HepG2 (cell line): Measurements from ENCODE around the gene SYMPK. TPM values are rescaled to one million over a fixed set of nuclear protein-coding genes. Genes with fewer than 3 reads are reported as not detected.

Experiments
- ESRRA ChIP-seq: sonication (generic); formaldehyde crosslinking; IDR thresholded peaks from 2 replicates; pipeline ENCODE4 v1.5.1; 2020; ENCODE audit warnings: mild to moderate bottlenecking, low read depth, missing genetic modification reagents
- HNRNPUL1 ChIP-seq: fragments of 200-400 bp; formaldehyde crosslinking; IDR thresholded peaks from 2 replicates; pipeline ENCODE4 v1.6.1; 2017; ENCODE audit warnings: low read depth, mild to moderate bottlenecking, low read length, moderate library complexity
- IKZF4 ChIP-seq: sonication (generic); formaldehyde crosslinking; IDR thresholded peaks from 2 replicates; pipeline ENCODE4 v1.5.1; 2020; ENCODE audit warnings: borderline replicate concordance, mild to moderate bottlenecking, low read depth, missing genetic modification reagents; ENCODE audit errors: not compliant biosample characterization
- KDM3A ChIP-seq: IDR thresholded peaks from 2 replicates; pipeline ENCODE4 v1.6.1; 2018; ENCODE audit warnings: low read depth, missing compliant biosample characterization
- NFE2 ChIP-seq: sonication (generic); formaldehyde crosslinking; IDR thresholded peaks from 2 replicates; pipeline ENCODE4 v1.4.0; 2020; ENCODE audit warnings: missing genetic modification reagents
- PHF5A ChIP-seq: IDR thresholded peaks from one replicate; pipeline ENCODE4 v1.6.1; 2018; ENCODE audit warnings: low read depth, missing genetic modification reagents; ENCODE audit not compliant: unreplicated experiment
- RFX3 ChIP-seq: IDR thresholded peaks from 2 replicates; pipeline ENCODE4 v1.6.1; 2016; ENCODE audit warnings: missing biosample characterization, missing genetic modification reagents
- RORA ChIP-seq: sonication (generic); formaldehyde crosslinking; IDR thresholded peaks from 2 replicates; pipeline ENCODE4 v1.5.0; 2020; ENCODE audit warnings: mild to moderate bottlenecking, missing genetic modification reagents, moderate library complexity
- SMARCE1 ChIP-seq: fragments of 450-650 bp; IDR thresholded peaks from 2 replicates; pipeline ENCODE4 v1.6.1; 2017; ENCODE audit warnings: borderline replicate concordance
- SYNCRIP ChIP-seq: fragments of 200-400 bp; formaldehyde crosslinking; IDR thresholded peaks from 2 replicates; pipeline ENCODE4 v1.6.1; 2018; ENCODE audit warnings: mild to moderate bottlenecking, low read depth, low read length; ENCODE audit not compliant: insufficient read depth
- ZNF124 ChIP-seq: sonication (generic); formaldehyde crosslinking; IDR thresholded peaks from 2 replicates; pipeline ENCODE4 v1.4.0; 2020; ENCODE audit warnings: missing genetic modification reagents
- ZNF136 ChIP-seq: sonication (generic); formaldehyde crosslinking; IDR thresholded peaks from 2 replicates; pipeline ENCODE4 v1.8.1; 2022; ENCODE audit warnings: low read depth, mild to moderate bottlenecking, moderate library complexity, missing genetic modification reagents
- ZNF230 ChIP-seq: sonication (generic); formaldehyde crosslinking; IDR thresholded peaks from 2 replicates; pipeline ENCODE4 v1.4.0; 2020; ENCODE audit warnings: mild to moderate bottlenecking, missing genetic modification reagents
- ZNF329 ChIP-seq: sonication (generic); formaldehyde crosslinking; IDR thresholded peaks from 2 replicates; pipeline ENCODE4 v1.9.0; 2021; ENCODE audit warnings: low read depth, mild to moderate bottlenecking, missing genetic modification reagents
- ZNF782 ChIP-seq: sonication (generic); formaldehyde crosslinking; IDR thresholded peaks from 2 replicates; pipeline ENCODE4 v1.4.0; 2020; ENCODE audit warnings: missing genetic modification reagents, mild to moderate bottlenecking, borderline replicate concordance
- ZNF841 ChIP-seq: sonication (generic); formaldehyde crosslinking; IDR thresholded peaks from 2 replicates; pipeline ENCODE4 v1.8.1; 2023; ENCODE audit warnings: missing genetic modification reagents, borderline replicate concordance
- ZNF850 ChIP-seq: sonication (generic); formaldehyde crosslinking; conservative IDR thresholded peaks from 2 replicates; pipeline ENCODE4 v1.9.0; 2021; ENCODE audit warnings: mild to moderate bottlenecking, missing genetic modification reagents
- polyA plus RNA-seq, 8 experiments: library from polyadenylated mRNA; depleted of rRNA in 3 of 8; stranded (reverse) in 7 of 8; unstranded in 1 of 8; fragments of >200 nt; fragmentation: Illumina TruSeq in 4 of 8; extraction: Trizol in 4 of 8; gene quantifications; 2 replicates each; pipeline versions ENCODE4 v1.2.1 to v1.2.3, GENCODE V29; 2011 to 2016; ENCODE audit warnings: low read depth in 4 of 8, missing spikeins in 1 of 8, mixed read lengths in 1 of 8; ENCODE audit not compliant: insufficient read depth in 1 of 8
- total RNA-seq, 5 experiments: library from RNA; depleted of rRNA; stranded (reverse); fragments of >200 nt; fragmentation: Illumina TruSeq; extraction: Trizol; gene quantifications; 2 replicates each; pipeline ENCODE4 v1.2.3, GENCODE V29; 2016; ENCODE audit warnings: low read depth in 1 of 5
- TF ChIP-seq, protein P1 (sequence below): sonication (generic); formaldehyde crosslinking; IDR thresholded peaks from 2 replicates; pipeline ENCODE4 v1.5.1; 2020; ENCODE audit warnings: missing genetic modification reagents, mild to moderate bottlenecking, borderline replicate concordance
- TF ChIP-seq, protein P2 (sequence below): fragments of 450-650 bp; IDR thresholded peaks from 2 replicates; pipeline ENCODE4 v1.6.1; 2016
- TF ChIP-seq, protein P3 (sequence below): sonication (generic); formaldehyde crosslinking; IDR thresholded peaks from 2 replicates; pipeline ENCODE4 v1.4.0; 2020; ENCODE audit warnings: missing genetic modification reagents; ENCODE audit errors: not compliant biosample characterization
- TF ChIP-seq, protein P4 (sequence below): sonication (generic); formaldehyde crosslinking; IDR thresholded peaks from 2 replicates; pipeline ENCODE4 v1.8.1; 2023; ENCODE audit warnings: mild to moderate bottlenecking, missing genetic modification reagents, borderline replicate concordance
- TF ChIP-seq, protein P5 (sequence below): sonication (generic); formaldehyde crosslinking; IDR thresholded peaks from 2 replicates; pipeline ENCODE4 v1.4.0; 2020; ENCODE audit warnings: mild to moderate bottlenecking, missing genetic modification reagents

Gene SYMPK
- total and polyA plus RNA-seq, 2 of the 13 experiments (the other 11 are each of a cell fraction or from before 2014, with no cell fraction given) = 21.9 to 55.7 TPM

DNA sequence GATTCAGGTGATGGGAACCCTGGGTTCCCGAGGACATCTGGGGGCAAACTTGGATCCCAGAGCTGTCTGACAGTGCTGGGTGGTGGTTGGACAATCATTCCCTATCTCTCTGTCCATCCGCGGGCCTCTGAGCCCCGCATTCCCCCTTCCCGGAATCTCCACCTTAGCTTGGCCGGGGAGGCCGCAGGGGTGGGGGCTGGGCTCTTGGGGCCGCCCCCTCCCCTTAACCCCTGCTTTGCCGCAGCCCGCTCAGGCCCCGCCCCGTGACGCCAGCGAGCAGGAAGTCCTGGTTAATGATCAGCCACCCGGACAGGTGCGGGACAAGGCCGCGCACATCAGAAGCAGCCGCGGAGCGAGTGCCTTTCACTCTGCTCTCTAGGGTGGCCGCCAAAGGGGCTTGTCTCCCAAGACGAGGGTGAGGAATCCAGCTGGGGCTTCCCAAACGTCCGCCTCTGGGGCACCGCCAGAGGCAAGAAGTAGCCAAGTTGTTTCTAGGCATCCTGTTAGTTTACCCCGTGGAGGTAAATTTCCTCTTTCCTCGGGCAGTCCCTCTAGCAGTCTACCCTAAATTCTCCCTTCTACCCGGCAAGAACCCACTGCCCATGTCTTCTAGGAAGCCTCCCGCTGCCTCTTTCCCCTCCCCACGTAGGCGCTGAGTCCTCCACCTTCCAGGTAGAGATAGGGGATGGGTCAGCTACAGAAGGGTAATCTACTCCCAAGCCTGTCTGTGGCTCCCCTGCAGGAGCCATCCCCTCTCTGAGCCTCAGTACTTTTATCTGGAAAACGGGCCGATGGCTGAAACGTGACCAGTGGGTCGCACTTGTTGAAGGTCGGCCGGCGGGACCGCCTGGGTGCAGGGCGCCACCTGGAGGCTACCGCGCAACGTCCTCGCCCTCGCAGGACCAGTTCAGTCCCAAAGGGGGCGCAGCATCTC is 20.0 kb upstream of the SYMPK start (continued):
- TF ChIP-seq ZNF124 (CRISPR knock-in tag) = peak; percentile 3; the same call in 1 of the 2 replicates
- 0 out of 2 replicates have a peak, but pooled peaks have one; percentile 43 for TF ChIP-seq ZNF136 (CRISPR knock-in tag)
- TF ChIP-seq RORA (CRISPR knock-in tag) = peak; percentile 95
- TF ChIP-seq, protein P1, sequence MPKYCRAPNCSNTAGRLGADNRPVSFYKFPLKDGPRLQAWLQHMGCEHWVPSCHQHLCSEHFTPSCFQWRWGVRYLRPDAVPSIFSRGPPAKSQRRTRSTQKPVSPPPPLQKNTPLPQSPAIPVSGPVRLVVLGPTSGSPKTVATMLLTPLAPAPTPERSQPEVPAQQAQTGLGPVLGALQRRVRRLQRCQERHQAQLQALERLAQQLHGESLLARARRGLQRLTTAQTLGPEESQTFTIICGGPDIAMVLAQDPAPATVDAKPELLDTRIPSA (CRISPR knock-in tag) = peak; percentile 27; the same call in 1 of the 2 replicates
- no peak for TF ChIP-seq SMARCE1
- TF ChIP-seq, protein P2, sequence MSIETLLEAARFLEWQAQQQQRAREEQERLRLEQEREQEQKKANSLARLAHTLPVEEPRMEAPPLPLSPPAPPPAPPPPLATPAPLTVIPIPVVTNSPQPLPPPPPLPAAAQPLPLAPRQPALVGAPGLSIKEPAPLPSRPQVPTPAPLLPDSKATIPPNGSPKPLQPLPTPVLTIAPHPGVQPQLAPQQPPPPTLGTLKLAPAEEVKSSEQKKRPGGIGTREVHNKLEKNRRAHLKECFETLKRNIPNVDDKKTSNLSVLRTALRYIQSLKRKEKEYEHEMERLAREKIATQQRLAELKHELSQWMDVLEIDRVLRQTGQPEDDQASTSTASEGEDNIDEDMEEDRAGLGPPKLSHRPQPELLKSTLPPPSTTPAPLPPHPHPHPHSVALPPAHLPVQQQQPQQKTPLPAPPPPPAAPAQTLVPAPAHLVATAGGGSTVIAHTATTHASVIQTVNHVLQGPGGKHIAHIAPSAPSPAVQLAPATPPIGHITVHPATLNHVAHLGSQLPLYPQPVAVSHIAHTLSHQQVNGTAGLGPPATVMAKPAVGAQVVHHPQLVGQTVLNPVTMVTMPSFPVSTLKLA = peak; percentile 17; the same call in 1 of the 2 replicates
- TF ChIP-seq ZNF230 (CRISPR knock-in tag) = peak; percentile 78; the same call in 1 of the 2 replicates
- TF ChIP-seq, protein P3, sequence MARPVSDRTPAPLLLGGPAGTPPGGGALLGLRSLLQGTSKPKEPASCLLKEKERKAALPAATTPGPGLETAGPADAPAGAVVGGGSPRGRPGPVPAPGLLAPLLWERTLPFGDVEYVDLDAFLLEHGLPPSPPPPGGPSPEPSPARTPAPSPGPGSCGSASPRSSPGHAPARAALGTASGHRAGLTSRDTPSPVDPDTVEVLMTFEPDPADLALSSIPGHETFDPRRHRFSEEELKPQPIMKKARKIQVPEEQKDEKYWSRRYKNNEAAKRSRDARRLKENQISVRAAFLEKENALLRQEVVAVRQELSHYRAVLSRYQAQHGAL (CRISPR knock-in tag) = no peak
- TF ChIP-seq HNRNPUL1 = peak; percentile 99
- 0 out of 2 replicates have a peak, but pooled peaks have one; percentile 3 for TF ChIP-seq NFE2
- no peak for TF ChIP-seq ZNF841 (CRISPR knock-in tag)
- TF ChIP-seq ZNF782 = peak; percentile 54; the same call in 1 of the 2 replicates
- no peak for TF ChIP-seq SYNCRIP
- TF ChIP-seq RFX3 (CRISPR knock-in tag) = no peak
- peak; percentile 52 for TF ChIP-seq PHF5A
- TF ChIP-seq IKZF4 = no peak
- TF ChIP-seq ZNF329 (CRISPR knock-in tag) = peak; percentile 86; the same call in 1 of the 2 replicates
- TF ChIP-seq KDM3A (CRISPR knock-in tag) = peak; percentile 79; the same call in 1 of the 2 replicates
- TF ChIP-seq, protein P4, sequence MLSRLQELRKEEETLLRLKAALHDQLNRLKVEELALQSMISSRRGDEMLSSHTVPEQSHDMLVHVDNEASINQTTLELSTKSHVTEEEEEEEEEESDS (CRISPR knock-in tag) = peak; percentile 78; the same call in 1 of the 2 replicates
- TF ChIP-seq, protein P5, sequence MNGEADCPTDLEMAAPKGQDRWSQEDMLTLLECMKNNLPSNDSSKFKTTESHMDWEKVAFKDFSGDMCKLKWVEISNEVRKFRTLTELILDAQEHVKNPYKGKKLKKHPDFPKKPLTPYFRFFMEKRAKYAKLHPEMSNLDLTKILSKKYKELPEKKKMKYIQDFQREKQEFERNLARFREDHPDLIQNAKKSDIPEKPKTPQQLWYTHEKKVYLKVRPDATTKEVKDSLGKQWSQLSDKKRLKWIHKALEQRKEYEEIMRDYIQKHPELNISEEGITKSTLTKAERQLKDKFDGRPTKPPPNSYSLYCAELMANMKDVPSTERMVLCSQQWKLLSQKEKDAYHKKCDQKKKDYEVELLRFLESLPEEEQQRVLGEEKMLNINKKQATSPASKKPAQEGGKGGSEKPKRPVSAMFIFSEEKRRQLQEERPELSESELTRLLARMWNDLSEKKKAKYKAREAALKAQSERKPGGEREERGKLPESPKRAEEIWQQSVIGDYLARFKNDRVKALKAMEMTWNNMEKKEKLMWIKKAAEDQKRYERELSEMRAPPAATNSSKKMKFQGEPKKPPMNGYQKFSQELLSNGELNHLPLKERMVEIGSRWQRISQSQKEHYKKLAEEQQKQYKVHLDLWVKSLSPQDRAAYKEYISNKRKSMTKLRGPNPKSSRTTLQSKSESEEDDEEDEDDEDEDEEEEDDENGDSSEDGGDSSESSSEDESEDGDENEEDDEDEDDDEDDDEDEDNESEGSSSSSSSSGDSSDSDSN = peak; percentile 75
- peak; percentile 66 for TF ChIP-seq ESRRA (CRISPR knock-in tag)
- TF ChIP-seq ZNF850 (CRISPR knock-in tag) = no peak
